MM.1S (cell line): ENCODE measurements around the gene PAGE2B.

ENCODE experiments used
- DNase-seq: peaks from one replicate; pipeline ENCODE4 v3.0.0-alpha.2; 2015
- H2AFZ ChIP-seq: fragments of 300-600 bp; sonication (generic); 2 replicates; pipeline ENCODE4 v1.6.0; 2016; ENCODE audit warnings: antibody characterized with exemption, low read length
- H3F3A ChIP-seq: fragments of 300-600 bp; sonication (generic); 2 replicates; pipeline ENCODE4 v1.6.1; 2016; ENCODE audit warnings: mild to moderate bottlenecking, antibody characterized with exemption, low read length, moderate library complexity, mixed read lengths; ENCODE audit not compliant: insufficient read depth
- H3K27ac ChIP-seq: fragments of 300-600 bp; sonication (generic); 2 replicates; pipeline ENCODE4 v1.5.1; 2016; ENCODE audit warnings: mild to moderate bottlenecking, low read length
- H3K27me3 ChIP-seq: fragments of 300-600 bp; sonication (generic); replicated peaks from 2 replicates; pipeline ENCODE4 v1.6.0; 2016; ENCODE audit warnings: low read length; ENCODE audit not compliant: insufficient read depth
- H3K36me3 ChIP-seq: fragments of 300-600 bp; sonication (generic); replicated peaks from 2 replicates; pipeline ENCODE4 v1.6.1; 2016; ENCODE audit warnings: mild to moderate bottlenecking, low read length, mixed read lengths; ENCODE audit not compliant: insufficient read depth
- H3K4me1 ChIP-seq: fragments of 300-600 bp; sonication (generic); 2 replicates; pipeline ENCODE4 v1.6.1; 2016; ENCODE audit warnings: low read length, mixed read lengths
- H3K4me2 ChIP-seq: fragments of 300-600 bp; sonication (generic); 2 replicates; pipeline ENCODE4 v1.6.0; 2016; ENCODE audit warnings: low read depth, low read length
- H3K4me3 ChIP-seq: fragments of 300-600 bp; sonication (generic); 2 replicates; pipeline ENCODE4 v1.5.1; 2016; ENCODE audit warnings: low read length, mixed read lengths
- H3K79me2 ChIP-seq: fragments of 300-600 bp; sonication (generic); 2 replicates; pipeline ENCODE4 v1.6.1; 2016; ENCODE audit warnings: mixed run types, low read length, mixed read lengths
- H3K9ac ChIP-seq: fragments of 300-600 bp; sonication (generic); 2 replicates; pipeline ENCODE4 v1.6.1; 2016; ENCODE audit warnings: low read length, mixed read lengths
- H3K9me2 ChIP-seq: fragments of 300-600 bp; sonication (generic); replicated peaks from 2 replicates; pipeline ENCODE4 v1.6.1; 2016; ENCODE audit warnings: mild to moderate bottlenecking, low read length, mixed read lengths; ENCODE audit not compliant: insufficient read depth
- H3K9me3 ChIP-seq: fragments of 300-600 bp; sonication (generic); replicated peaks from 2 replicates; pipeline ENCODE4 v1.6.1; 2016; ENCODE audit warnings: mild to moderate bottlenecking, low read length, mixed read lengths; ENCODE audit not compliant: insufficient read depth
- H4K20me1 ChIP-seq: fragments of 300-600 bp; sonication (generic); 2 replicates; pipeline ENCODE4 v1.6.1; 2016; ENCODE audit warnings: mild to moderate bottlenecking, low read length, moderate library complexity, mixed read lengths; ENCODE audit not compliant: insufficient read depth
- EZH2 ChIP-seq: fragments of 300-600 bp; sonication (generic); optimal IDR thresholded peaks from 2 replicates; pipeline ENCODE3; 2017; ENCODE audit warnings: low read depth, mild to moderate bottlenecking, antibody characterized with exemption, low read length, mixed read lengths
- EZH2phosphoT487 ChIP-seq: fragments of 300-600 bp; sonication (generic); IDR thresholded peaks from 2 replicates; pipeline ENCODE4 v1.6.1; 2018; ENCODE audit warnings: antibody characterized with exemption, low read length
- TF ChIP-seq, protein P1 (sequence below): fragments of 300-600 bp; sonication (generic); IDR thresholded peaks from 2 replicates; pipeline ENCODE4 v1.5.1; 2016; ENCODE audit warnings: antibody characterized with exemption, low read length, mixed read lengths

The PAGE2B gene

GRCh38 chrX:55028040-55028439 lies 46.8 kb upstream of the PAGE2B start:
- H3F3A ChIP-seq = no peaks in the 10 kb centered on the region
- H3K79me2 ChIP-seq = no peaks in the 10 kb centered on the region
- H3K9me2 ChIP-seq = no peaks in the 10 kb centered on the region
- H3K27ac ChIP-seq = no peak overlapping the region
- H2AFZ ChIP-seq = no peak overlapping the region
- H3K9me3 ChIP-seq = no peaks in the 10 kb centered on the region
- H3K9ac ChIP-seq = no peak overlapping the region
- no peaks in the 10 kb centered on the region for H3K36me3 ChIP-seq
- H3K27me3 ChIP-seq = no peaks in the 10 kb centered on the region
- no peak overlapping the region for H3K4me2 ChIP-seq
- no peaks in the 10 kb centered on the region for H4K20me1 ChIP-seq
- TF ChIP-seq EZH2phosphoT487 (no peak), EZH2 (no peak)
- TF ChIP-seq, protein P1, sequence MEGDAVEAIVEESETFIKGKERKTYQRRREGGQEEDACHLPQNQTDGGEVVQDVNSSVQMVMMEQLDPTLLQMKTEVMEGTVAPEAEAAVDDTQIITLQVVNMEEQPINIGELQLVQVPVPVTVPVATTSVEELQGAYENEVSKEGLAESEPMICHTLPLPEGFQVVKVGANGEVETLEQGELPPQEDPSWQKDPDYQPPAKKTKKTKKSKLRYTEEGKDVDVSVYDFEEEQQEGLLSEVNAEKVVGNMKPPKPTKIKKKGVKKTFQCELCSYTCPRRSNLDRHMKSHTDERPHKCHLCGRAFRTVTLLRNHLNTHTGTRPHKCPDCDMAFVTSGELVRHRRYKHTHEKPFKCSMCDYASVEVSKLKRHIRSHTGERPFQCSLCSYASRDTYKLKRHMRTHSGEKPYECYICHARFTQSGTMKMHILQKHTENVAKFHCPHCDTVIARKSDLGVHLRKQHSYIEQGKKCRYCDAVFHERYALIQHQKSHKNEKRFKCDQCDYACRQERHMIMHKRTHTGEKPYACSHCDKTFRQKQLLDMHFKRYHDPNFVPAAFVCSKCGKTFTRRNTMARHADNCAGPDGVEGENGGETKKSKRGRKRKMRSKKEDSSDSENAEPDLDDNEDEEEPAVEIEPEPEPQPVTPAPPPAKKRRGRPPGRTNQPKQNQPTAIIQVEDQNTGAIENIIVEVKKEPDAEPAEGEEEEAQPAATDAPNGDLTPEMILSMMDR = no peak
- no peak for DNase-seq
- no peak overlapping the region for H3K4me3 ChIP-seq
- H3K4me1 ChIP-seq = no peaks in the 10 kb centered on the region

- Histone ChIP-seq H3K27ac (no peak overlapping the region), H3K9ac (no peak overlapping the region), H3K36me3 (no peaks in the 10 kb centered on the region), H3K9me3 (no peaks in the 10 kb centered on the region), H3K27me3 (no peaks in the 10 kb centered on the region), H3K4me2 (no peak overlapping the region), H3K79me2 (no peaks in the 10 kb centered on the region), H2AFZ (no peak overlapping the region), H4K20me1 (no peaks in the 10 kb centered on the region), H3K4me3 (no peak overlapping the region), H3K4me1 (no peaks in the 10 kb centered on the region), H3F3A (no peaks in the 10 kb centered on the region), H3K9me2 (no peaks in the 10 kb centered on the region)
- DNase-seq = no peak
- no peak for TF ChIP-seq EZH2
- TF ChIP-seq, protein P1 = no peak
- TF ChIP-seq EZH2phosphoT487 = no peak
These were observed 46.2 kb upstream of the PAGE2B start for GRCh38 chrX:55028611-55029010.

- Histone ChIP-seq H3K27me3 (no peaks in the 10 kb centered on the region), H3K9me2 (no peaks in the 10 kb centered on the region), H2AFZ (no peak overlapping the region), H3K9me3 (no peaks in the 10 kb centered on the region), H3K36me3 (no peaks in the 10 kb centered on the region), H3K27ac (no peak overlapping the region), H3K4me3 (no peak overlapping the region), H4K20me1 (no peaks in the 10 kb centered on the region), H3K79me2 (no peaks in the 10 kb centered on the region), H3K4me1 (no peaks in the 10 kb centered on the region), H3F3A (no peaks in the 10 kb centered on the region), H3K9ac (no peak overlapping the region), H3K4me2 (no peak overlapping the region)
- no peak for DNase-seq
- TF ChIP-seq, protein P1 = no peak
- TF ChIP-seq EZH2phosphoT487 = no peak
- no peak for TF ChIP-seq EZH2
These were observed 45.5 kb upstream of the PAGE2B start for GRCh38 chrX:55029291-55029690.
